ENCODE data around the gene MICAL2.

MICAL2 gene

GRCh38 chr11:12282676-12283075, 172.3 kb downstream of the MICAL2 start:
- TF ChIP-seq, protein P1, sequence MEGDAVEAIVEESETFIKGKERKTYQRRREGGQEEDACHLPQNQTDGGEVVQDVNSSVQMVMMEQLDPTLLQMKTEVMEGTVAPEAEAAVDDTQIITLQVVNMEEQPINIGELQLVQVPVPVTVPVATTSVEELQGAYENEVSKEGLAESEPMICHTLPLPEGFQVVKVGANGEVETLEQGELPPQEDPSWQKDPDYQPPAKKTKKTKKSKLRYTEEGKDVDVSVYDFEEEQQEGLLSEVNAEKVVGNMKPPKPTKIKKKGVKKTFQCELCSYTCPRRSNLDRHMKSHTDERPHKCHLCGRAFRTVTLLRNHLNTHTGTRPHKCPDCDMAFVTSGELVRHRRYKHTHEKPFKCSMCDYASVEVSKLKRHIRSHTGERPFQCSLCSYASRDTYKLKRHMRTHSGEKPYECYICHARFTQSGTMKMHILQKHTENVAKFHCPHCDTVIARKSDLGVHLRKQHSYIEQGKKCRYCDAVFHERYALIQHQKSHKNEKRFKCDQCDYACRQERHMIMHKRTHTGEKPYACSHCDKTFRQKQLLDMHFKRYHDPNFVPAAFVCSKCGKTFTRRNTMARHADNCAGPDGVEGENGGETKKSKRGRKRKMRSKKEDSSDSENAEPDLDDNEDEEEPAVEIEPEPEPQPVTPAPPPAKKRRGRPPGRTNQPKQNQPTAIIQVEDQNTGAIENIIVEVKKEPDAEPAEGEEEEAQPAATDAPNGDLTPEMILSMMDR (IDR thresholded peaks at IDR 0.05; ENCODE audit: low read depth, low read length, missing control alignments): no peak

GRCh38 chr11:12284316-12285050, 174.1 kb downstream of the MICAL2 start:
- DNase-seq (ENCODE audit: low read depth): no peak
- TF ChIP-seq, protein P1 (IDR thresholded peaks at IDR 0.05; ENCODE audit: low read depth, low read length, missing control alignments): no peak
- no peak overlapping the region for H3K4me3 ChIP-seq (ENCODE audit: low read depth, low read length)

More at GRCh38 chr11:12282676-12283075, 172.3 kb downstream of the MICAL2 start:
- no peak overlapping the region for H3K4me3 ChIP-seq (ENCODE audit: low read depth, low read length)
- no peak for DNase-seq (ENCODE audit: low read depth)

DNA sequence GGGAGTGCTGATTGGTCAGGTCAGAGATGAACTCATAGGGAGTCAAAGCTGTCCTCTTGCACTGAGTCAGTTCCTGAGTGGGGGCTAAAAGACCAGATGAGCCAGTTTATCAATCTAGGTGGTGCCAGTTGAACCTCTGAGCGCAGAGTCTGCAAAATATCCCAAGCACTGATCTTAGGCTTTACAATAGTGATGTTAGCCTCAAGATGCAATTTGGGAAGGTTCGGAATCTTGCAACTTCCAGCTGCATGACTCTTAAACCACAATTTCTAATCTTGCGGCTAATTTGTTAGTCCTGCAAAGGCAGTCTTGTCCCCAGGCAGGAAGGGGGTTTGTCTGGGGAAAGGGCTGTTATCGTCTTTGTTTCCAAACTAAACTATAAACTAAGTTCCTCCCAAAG, 174.7 kb downstream of the MICAL2 start:
- no peak overlapping the region for H3K4me3 ChIP-seq (ENCODE audit: low read depth, low read length)
- no peak for DNase-seq (ENCODE audit: low read depth)
- TF ChIP-seq, protein P1 (IDR thresholded peaks at IDR 0.05; ENCODE audit: low read depth, low read length, missing control alignments): no peak

DNA sequence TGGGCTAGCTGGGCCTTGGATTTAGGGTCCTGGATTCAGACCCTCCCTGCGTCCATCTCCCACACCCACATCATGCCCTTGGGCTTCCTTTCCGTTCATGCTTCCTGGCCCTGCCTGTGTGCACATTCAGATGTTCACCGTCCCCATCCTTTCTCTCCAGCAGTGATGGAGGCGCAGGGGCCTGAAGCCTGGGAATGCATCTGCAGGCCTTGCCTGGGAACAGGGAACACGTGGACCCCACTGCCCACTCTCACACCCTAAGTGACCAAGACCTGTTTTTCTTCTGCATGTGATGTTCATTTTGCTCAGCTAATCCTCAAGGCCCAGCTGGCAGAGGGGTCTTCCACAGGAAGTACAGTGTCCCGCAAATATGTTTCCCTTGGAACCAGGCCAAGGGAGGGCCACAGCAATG, 175.4 kb downstream of the MICAL2 start:
- TF ChIP-seq, protein P1 (IDR thresholded peaks at IDR 0.05; ENCODE audit: low read depth, low read length, missing control alignments): no peak
- H3K4me3 ChIP-seq (ENCODE audit: low read depth, low read length): no peak overlapping the region
- no peak for DNase-seq (ENCODE audit: low read depth)

GRCh38 chr11:12286606-12287005, 176.2 kb downstream of the MICAL2 start:
- no peak for DNase-seq (ENCODE audit: low read depth)
- TF ChIP-seq, protein P1 (IDR thresholded peaks at IDR 0.05; ENCODE audit: low read depth, low read length, missing control alignments): no peak
- no peak overlapping the region for H3K4me3 ChIP-seq (ENCODE audit: low read depth, low read length)

DNA sequence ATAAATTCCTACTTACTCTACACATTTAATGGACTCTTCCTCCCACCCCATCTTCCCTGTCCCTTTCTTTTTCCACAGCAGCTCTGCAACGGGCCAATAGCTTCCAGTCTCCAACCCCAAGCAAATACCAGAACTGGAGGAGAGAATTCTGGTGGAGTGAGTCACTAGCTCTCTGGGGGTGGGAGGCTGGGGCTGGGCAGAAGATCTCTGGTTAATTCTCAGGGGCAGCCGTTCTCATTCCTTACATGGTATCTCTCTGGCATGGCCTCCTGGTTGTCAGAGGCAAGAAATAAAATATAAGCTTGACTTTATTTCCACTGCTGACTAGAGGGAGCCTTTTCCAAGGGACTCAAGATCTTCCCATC, 176.6 kb downstream of the MICAL2 start:
- H3K4me3 ChIP-seq (ENCODE audit: low read depth, low read length): no peak overlapping the region
- no peak for DNase-seq (ENCODE audit: low read depth)
- TF ChIP-seq, protein P1 (IDR thresholded peaks at IDR 0.05; ENCODE audit: low read depth, low read length, missing control alignments): no peak

Measured in GM12864 (cell line).